HL-60 (cell line): ENCODE data around the gene EXOSC2.

Experiments
- DNase-seq, 2 experiments: peaks; one replicate each; pipeline ENCODE4 v3.0.0-alpha.2; 2010 to 2020; ENCODE audit warnings: low read depth in 1 of 2, low spot score in 1 of 2
- H3K27ac ChIP-seq: fragments of 250-450 bp; sonication (Bioruptor Pico); replicated peaks from 2 replicates; pipeline ENCODE4 v1.5.1; 2020; ENCODE audit warnings: mild to moderate bottlenecking, moderate library complexity
- H3K27me3 ChIP-seq: fragments of 250-450 bp; sonication (Bioruptor Pico); 2 replicates; pipeline ENCODE4 v1.5.1; 2021; ENCODE audit warnings: mild to moderate bottlenecking, moderate library complexity; ENCODE audit not compliant: insufficient read depth, poor library complexity, severe bottlenecking
- H3K4me3 ChIP-seq: replicated peaks from 2 replicates; pipeline ENCODE4 v1.5.1; 2011; ENCODE audit warnings: mild to moderate bottlenecking, control low read depth, low read length; ENCODE audit not compliant: insufficient read depth
- CTCF ChIP-seq: IDR thresholded peaks from one replicate; pipeline ENCODE4 v1.5.1; 2011; ENCODE audit warnings: low read length, control low read depth, inconsistent platforms; ENCODE audit not compliant: insufficient read depth
- GABPA ChIP-seq: IDR thresholded peaks from 2 replicates; pipeline ENCODE4 v1.6.1; 2012; ENCODE audit warnings: low read depth
- POLR2AphosphoS5 ChIP-seq: IDR thresholded peaks from 2 replicates; pipeline ENCODE4 v1.6.1; 2012; ENCODE audit warnings: low read depth
- REST ChIP-seq: IDR thresholded peaks from 2 replicates; pipeline ENCODE4 v1.6.1; 2012; ENCODE audit warnings: low read depth; ENCODE audit not compliant: insufficient replicate concordance
- SPI1 ChIP-seq: IDR thresholded peaks from 2 replicates; pipeline ENCODE4 v1.6.1; 2012; ENCODE audit warnings: low read depth, mild to moderate bottlenecking, borderline replicate concordance

The EXOSC2 gene

GRCh38 chr9:130665029-130665430 is 28.6 kb upstream of the EXOSC2 start:
- DNase-seq, result no peak

GRCh38 chr9:130665431-130666392 is 27.9 kb upstream of the EXOSC2 start:
- TF ChIP-seq REST, result no peak
- no peak for TF ChIP-seq CTCF
- TF ChIP-seq SPI1, result no peak
- no peak for TF ChIP-seq GABPA
- no peak for TF ChIP-seq POLR2AphosphoS5
- H3K27me3 ChIP-seq, result peaks cover 71% of the 10 kb centered on the region
- no peak overlapping the region for H3K27ac ChIP-seq
- no peak for DNase-seq
- H3K4me3 ChIP-seq, result no peak overlapping the region

More at GRCh38 chr9:130665029-130665430, 28.6 kb upstream of the EXOSC2 start:
- H3K27ac ChIP-seq, result no peak overlapping the region
- TF ChIP-seq CTCF, result no peak
- no peak for TF ChIP-seq SPI1
- TF ChIP-seq GABPA, result no peak
- TF ChIP-seq POLR2AphosphoS5, result no peak
- TF ChIP-seq REST, result no peak
- peaks cover 77% of the 10 kb centered on the region for H3K27me3 ChIP-seq
- H3K4me3 ChIP-seq, result no peak overlapping the region

DNA sequence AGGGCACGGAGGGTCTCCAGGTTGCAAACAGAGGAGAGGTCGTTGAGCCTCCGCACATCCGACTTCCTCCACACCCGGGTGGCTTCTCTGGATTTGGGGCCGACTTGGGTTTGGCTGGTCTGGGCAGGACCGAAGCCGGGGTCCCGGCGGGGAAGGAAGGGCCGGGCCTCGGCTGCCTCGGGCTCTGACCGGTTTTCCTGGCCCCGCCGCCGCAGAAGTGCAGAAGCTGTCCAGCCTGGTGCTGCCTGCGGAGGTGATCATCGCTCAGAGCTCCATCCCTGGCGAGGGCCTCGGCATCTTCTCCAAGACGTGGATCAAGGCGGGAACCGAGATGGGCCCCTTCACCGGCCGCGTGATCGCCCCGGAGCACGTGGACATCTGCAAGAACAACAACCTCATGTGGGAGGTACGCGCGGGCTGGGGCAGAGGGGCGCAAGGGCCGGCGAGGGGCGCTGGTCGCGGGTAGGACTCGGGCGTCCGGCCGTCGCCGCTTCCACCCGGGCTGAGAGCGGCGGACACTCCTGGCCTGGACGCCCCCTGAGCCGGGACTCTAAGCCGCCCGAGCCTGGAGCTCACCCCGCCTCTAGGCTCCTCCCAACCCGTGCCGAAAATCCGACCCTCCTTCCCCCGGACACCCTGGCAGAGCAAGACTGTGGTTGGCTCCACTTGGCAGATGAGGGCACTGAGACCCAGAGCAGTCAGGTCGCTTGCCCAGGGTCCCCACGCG is 27.0 kb upstream of the EXOSC2 start:
- H3K4me3 ChIP-seq, result no peak overlapping the region
- no peak for TF ChIP-seq SPI1
- TF ChIP-seq CTCF, result no peak
- TF ChIP-seq REST, result no peak
- no peak for TF ChIP-seq GABPA
- TF ChIP-seq POLR2AphosphoS5, result no peak
- H3K27ac ChIP-seq, result no peak overlapping the region
- H3K27me3 ChIP-seq, result peaks cover 63% of the 10 kb centered on the region
- no peak for DNase-seq
